GM19351 (cell line): Measurements from ENCODE around the gene JARID2.

ENCODE experiments used
- ATAC-seq: cut with Tn5 transposase; IDR thresholded peaks from one replicate; pipeline ENCODE4 v1.9.1; 2021; ENCODE audit warnings: mild to moderate bottlenecking, moderate library complexity; ENCODE audit not compliant: unreplicated experiment

JARID2 gene

GRCh38 chr6:15453186-15453585 lies 207.3 kb downstream of the JARID2 start:
- ATAC-seq, result no peak

- no peak for ATAC-seq
These were observed 207.8 kb downstream of the JARID2 start for GRCh38 chr6:15453622-15454021.

DNA sequence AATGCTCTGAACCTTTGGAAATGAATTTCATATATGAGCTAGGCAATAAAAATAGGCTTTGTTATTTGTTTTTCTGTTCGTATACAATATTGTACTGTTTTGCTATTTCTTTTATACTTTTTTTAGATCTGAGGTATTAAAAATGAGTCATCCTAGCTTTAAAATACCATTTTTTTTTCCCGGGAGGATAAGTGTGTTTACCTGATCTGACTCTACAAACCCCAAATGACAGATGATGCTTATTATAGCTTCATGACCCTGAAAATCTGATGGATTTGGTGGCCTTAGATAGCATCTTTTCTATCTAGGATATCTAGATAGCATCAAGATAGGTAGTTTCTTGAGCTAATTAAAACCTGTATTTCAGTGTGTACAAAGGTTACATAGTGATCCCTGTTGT lies 210.6 kb downstream of the JARID2 start:
- no peak for ATAC-seq

- ATAC-seq, result no peak
These were observed 211.3 kb downstream of the JARID2 start for GRCh38 chr6:15457121-15457650.

- ATAC-seq, result peak; percentile 61
These were observed 212.2 kb downstream of the JARID2 start for GRCh38 chr6:15458021-15458459.

DNA sequence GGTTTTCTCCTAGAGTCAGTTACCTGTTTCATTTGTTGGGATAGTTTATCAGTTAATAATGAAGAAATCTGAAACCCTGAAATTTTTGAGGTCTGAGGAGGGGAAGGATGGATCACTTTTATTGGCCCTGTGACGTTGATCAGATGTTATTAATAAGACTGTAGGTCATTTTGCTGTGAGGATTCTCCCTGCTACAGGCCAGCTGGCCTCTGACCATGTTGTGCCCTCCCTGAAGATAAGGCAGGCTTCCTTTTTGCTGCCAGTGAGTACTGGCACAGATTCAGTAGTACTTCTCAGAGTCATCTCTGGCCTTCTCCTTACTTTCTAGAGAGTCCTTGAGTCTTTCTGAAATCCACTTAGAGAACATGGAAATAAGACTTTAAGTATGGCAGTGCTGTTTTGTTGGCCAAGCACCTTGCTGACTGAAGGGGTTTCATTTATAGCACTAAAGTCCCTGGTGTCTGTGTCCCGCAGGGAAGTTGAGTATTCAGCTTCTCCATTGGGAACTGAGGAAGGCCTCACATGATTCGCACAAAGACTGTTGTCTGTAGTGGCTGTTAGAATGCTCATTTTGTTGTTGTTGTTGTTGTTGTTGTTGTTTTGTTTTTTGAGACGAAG lies 214.3 kb downstream of the JARID2 start:
- no peak for ATAC-seq

GRCh38 chr6:15461127-15461944 lies 215.5 kb downstream of the JARID2 start:
- ATAC-seq, result no peak

GRCh38 chr6:15462256-15462655 lies 216.4 kb downstream of the JARID2 start:
- ATAC-seq, result no peak

- ATAC-seq, result no peak
These were observed 217.1 kb downstream of the JARID2 start for GRCh38 chr6:15462717-15463525.

DNA sequence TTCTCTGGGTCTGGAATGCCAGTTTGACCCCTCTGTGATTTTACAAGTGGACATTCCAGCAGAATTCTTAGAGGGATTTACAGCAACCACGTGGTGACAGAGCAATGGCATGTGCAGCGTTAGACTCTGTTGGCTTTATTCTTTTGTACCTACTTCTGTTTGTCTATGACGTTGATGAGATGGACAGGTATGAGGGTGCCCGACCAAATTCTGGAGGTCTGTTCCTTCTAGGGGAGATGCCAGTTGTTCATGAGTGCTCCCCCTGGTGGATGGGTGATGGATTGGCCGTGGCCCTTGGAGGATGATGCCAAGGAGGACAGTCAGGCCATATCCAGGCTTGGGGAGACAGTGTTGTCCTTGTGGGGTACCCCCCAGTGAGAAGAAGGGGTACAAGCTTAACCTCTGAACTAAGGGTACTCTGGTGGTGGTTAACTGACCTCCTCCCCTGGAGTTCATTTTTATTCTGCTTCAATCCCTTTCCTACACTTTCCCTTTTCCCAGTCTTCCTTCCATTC lies 218.4 kb downstream of the JARID2 start:
- no peak for ATAC-seq

DNA sequence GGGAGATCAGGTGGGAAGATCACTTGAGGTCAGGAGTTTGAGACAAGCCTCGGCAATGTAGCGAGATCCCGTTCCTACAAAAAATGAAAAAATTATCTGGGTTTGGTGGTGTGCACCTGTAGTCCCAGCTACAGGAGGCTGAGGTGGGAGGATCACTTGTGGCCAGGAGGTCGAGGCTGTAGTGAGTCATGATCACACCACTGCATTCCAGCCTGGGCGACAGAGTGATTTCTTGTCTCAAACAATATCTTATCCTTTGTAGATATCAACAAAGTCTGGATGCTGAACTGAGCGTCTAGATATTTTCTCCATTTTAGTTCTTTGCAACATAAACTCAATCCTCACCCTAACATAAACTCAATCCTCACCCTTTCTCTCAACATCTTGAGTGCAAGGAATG lies 219.3 kb downstream of the JARID2 start:
- ATAC-seq, result no peak

- no peak for ATAC-seq
These were observed 224.9 kb downstream of the JARID2 start for GRCh38 chr6:15470746-15471145.

GRCh38 chr6:15472621-15473020 lies 226.8 kb downstream of the JARID2 start:
- ATAC-seq, result no peak

DNA sequence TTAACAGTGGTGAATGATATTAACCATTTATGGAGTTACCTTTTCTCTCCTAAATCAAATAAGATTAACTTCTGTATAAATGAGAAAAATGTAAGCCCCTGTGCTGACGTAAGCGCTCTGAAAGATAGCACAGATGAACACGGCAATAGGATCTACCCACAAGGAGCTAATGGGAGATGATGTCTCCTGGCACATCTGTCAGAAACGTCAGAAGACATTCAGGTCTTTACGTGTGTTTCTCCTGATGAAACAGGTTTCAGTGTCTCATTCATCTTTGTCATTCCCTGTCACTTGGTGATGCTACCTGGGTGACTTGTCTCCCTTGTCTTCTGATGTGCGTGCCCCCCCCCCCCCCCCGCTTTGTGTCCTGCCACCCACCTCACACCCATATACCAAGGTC lies 227.3 kb downstream of the JARID2 start:
- ATAC-seq, result no peak

DNA sequence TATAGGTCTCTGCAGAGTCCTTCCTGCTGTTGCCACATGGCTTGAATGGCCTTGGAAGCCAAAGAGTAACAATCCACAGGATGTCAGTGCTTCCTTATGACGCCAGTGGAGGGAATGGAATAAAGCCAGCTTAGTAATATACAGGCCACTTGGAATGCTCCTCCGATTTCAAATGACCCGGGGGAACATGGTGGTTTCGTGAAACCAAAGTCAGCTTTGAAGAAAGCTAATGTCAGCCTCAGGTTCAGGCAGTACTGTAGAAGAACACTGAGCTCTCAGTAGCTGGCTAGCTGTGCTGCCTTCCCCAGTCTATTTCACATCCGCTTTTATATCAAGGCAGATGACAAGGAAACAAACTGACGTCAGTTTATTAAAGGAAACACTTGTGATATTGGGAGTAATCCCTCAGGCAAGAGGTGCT lies 227.9 kb downstream of the JARID2 start:
- ATAC-seq, result no peak

- no peak for ATAC-seq
These were observed 228.3 kb downstream of the JARID2 start for GRCh38 chr6:15474196-15474595.

- ATAC-seq, result no peak
These were observed 229.4 kb downstream of the JARID2 start for GRCh38 chr6:15475261-15475660.

DNA sequence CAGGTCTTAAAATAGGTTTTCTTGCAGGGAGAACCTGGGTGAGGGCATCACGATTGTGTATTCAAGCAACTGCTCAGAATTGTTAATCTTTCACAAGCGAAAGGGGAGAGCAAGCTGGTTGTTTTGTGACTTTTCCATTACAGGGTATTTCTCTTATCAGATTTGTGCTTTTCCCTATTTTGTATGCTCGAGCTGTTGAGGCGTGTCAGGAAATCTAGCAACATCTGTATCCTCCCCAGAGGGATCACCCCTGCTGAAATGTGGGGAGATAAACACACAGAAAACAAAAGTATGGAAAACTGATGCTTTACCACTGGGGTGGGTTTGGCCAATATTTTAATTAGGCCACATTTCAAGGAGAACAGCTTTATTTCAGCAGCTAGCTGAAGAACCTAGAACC lies 230.0 kb downstream of the JARID2 start:
- no peak for ATAC-seq

GRCh38 chr6:15476631-15477380 lies 230.9 kb downstream of the JARID2 start:
- ATAC-seq, result no peak

DNA sequence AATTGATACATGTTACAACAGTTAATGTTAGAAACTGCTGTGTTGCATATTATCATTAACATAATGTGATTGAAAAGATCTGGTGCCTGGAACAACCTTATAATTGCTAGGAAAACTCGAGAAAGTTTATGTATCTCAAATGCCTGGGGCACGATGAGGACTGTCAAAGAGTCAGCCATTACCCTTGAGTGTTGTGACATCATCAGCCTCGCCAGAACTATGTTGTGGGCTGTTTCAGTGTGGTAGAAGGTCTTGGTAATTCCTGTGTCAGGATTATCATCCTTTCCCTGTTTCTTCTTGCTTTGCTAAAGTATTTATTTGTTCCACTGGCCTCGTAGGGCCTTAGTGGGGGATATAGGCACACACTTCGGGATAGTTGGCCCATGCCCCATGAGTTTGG lies 231.9 kb downstream of the JARID2 start:
- no peak for ATAC-seq
